SU-DHL-6 (cell line): Measurements from ENCODE around the gene MYH8.

Experiments used
- H2AFZ ChIP-seq: fragments of 200-600 bp; sonication (generic); 2 replicates; pipeline ENCODE4 v1.6.1; 2014; ENCODE audit warnings: low read depth, mild to moderate bottlenecking, moderate library complexity, mixed read lengths, antibody characterized with exemption, low read length; ENCODE audit not compliant: severe bottlenecking
- H3F3A ChIP-seq: fragments of 200-600 bp; shearing (Covaris generic); 2 replicates; pipeline ENCODE4 v1.6.0; 2016; ENCODE audit warnings: antibody characterized with exemption, mild to moderate bottlenecking; ENCODE audit not compliant: insufficient read depth
- H3K27ac ChIP-seq: fragments of 200-600 bp; sonication (generic); 2 replicates; pipeline ENCODE4 v1.5.1; 2016; ENCODE audit warnings: low read depth, mild to moderate bottlenecking, low read length, moderate library complexity, mixed read lengths
- H3K27me3 ChIP-seq: fragments of 200-600 bp; sonication (generic), shearing (Covaris generic); 2 replicates; pipeline ENCODE4 v1.6.0; 2014; ENCODE audit warnings: mild to moderate bottlenecking, low read length
- H3K36me3 ChIP-seq: fragments of 200-600 bp; sonication (generic); 2 replicates; pipeline ENCODE4 v1.6.1; 2014; ENCODE audit warnings: mild to moderate bottlenecking, low read length, mixed read lengths
- H3K4me2 ChIP-seq: fragments of 300-600, 200-600 bp; shearing (Covaris generic), sonication (generic); 2 replicates; pipeline ENCODE4 v1.6.0; 2014; ENCODE audit warnings: low read length, low read depth, mild to moderate bottlenecking; ENCODE audit not compliant: poor library complexity, severe bottlenecking
- H3K4me3 ChIP-seq: fragments of 200-600 bp; sonication (generic); 2 replicates; pipeline ENCODE4 v1.5.1; 2014; ENCODE audit warnings: antibody characterized with exemption, low read length, mild to moderate bottlenecking, mixed read lengths; ENCODE audit not compliant: insufficient read depth, poor library complexity, severe bottlenecking
- H3K79me2 ChIP-seq: fragments of 200-600 bp; sonication (generic); 2 replicates; pipeline ENCODE4 v1.6.1; 2014; ENCODE audit warnings: mild to moderate bottlenecking, low read length, moderate library complexity; ENCODE audit not compliant: insufficient read depth
- H3K9ac ChIP-seq: fragments of 200-600 bp; sonication (generic); 2 replicates; pipeline ENCODE4 v1.7.0; 2014; ENCODE audit warnings: mild to moderate bottlenecking, low read length
- H3K9me2 ChIP-seq: fragments of 200-600 bp; sonication (generic); replicated peaks from 2 replicates; pipeline ENCODE4 v1.6.1; 2014; ENCODE audit warnings: low read length; ENCODE audit not compliant: insufficient read depth
- H3K9me3 ChIP-seq: fragments of 200-600 bp; sonication (generic); 2 replicates; pipeline ENCODE4 v1.6.1; 2014; ENCODE audit warnings: low read length, mixed read lengths; ENCODE audit not compliant: insufficient read depth
- H4K20me1 ChIP-seq: fragments of 200-600 bp; sonication (generic); 2 replicates; pipeline ENCODE4 v1.6.1; 2014; ENCODE audit warnings: low read depth, mild to moderate bottlenecking, antibody characterized with exemption, low read length, moderate library complexity, mixed read lengths
- CTCF ChIP-seq: fragments of 200-600 bp; sonication (generic); IDR thresholded peaks from one replicate; pipeline ENCODE4 v1.5.1; 2017; ENCODE audit warnings: antibody characterized with exemption, mild to moderate bottlenecking, low read length, moderate library complexity; ENCODE audit not compliant: insufficient read depth, poor library complexity, severe bottlenecking
- EZH2phosphoT487 ChIP-seq: fragments of 200-600 bp; sonication (generic), shearing (Covaris generic); conservative IDR thresholded peaks from 2 replicates; pipeline ENCODE4 v1.6.1; 2018; ENCODE audit warnings: mild to moderate bottlenecking, antibody characterized with exemption, low read length, moderate library complexity, mixed read lengths

Gene MYH8

GRCh38 chr17:10380631-10381408 lies 40.9 kb downstream of the MYH8 start:
- no peak overlapping the region for H3K4me2 ChIP-seq
- H3K27me3 ChIP-seq: no peaks in the 10 kb centered on the region
- H3K9ac ChIP-seq: no peak overlapping the region
- no peak overlapping the region for H3K27ac ChIP-seq
- no peaks in the 10 kb centered on the region for H4K20me1 ChIP-seq
- no peaks in the 10 kb centered on the region for H3F3A ChIP-seq
- no peaks in the 10 kb centered on the region for H3K9me3 ChIP-seq
- no peak for TF ChIP-seq CTCF
- no peak for TF ChIP-seq EZH2phosphoT487
- no peaks in the 10 kb centered on the region for H3K79me2 ChIP-seq
- no peak overlapping the region for H3K4me3 ChIP-seq
- H3K9me2 ChIP-seq: no peaks in the 10 kb centered on the region
- H3K36me3 ChIP-seq: no peaks in the 10 kb centered on the region
- H2AFZ ChIP-seq: no peak overlapping the region

- no peak within 1 kb of the TSS for H3K4me3 ChIP-seq
- H3K9ac ChIP-seq: no peak within 1 kb of the TSS
- no peaks in the 10 kb centered on the region for H3K9me3 ChIP-seq
- H4K20me1 ChIP-seq: no peaks in the 10 kb centered on the region
- no peak within 1 kb of the TSS for H3K4me2 ChIP-seq
- no peak for TF ChIP-seq CTCF
- no peak for TF ChIP-seq EZH2phosphoT487
- H3K27ac ChIP-seq: no peak within 1 kb of the TSS
- H3K27me3 ChIP-seq: no peaks in the 10 kb centered on the region
- H3K79me2 ChIP-seq: no peaks in the 10 kb centered on the region
- H3F3A ChIP-seq: no peaks in the 10 kb centered on the region
- H3K9me2 ChIP-seq: no peaks in the 10 kb centered on the region
- no peaks in the 10 kb centered on the region for H3K36me3 ChIP-seq
- no peak within 1 kb of the TSS for H2AFZ ChIP-seq
Measured at GRCh38 chr17:10372906-10373305, 48.8 kb downstream of the MYH8 start, which contains the start of gene MYH13. Gene MYH13 (minus strand): TSS chr17:10373006. CDS start chr17:10364530, 8,476 bp downstream.

GRCh38 chr17:10370016-10370608 lies 51.6 kb downstream of the MYH8 start:
- TF ChIP-seq EZH2phosphoT487: no peak
- TF ChIP-seq CTCF: no peak
- no peak overlapping the region for H3K27ac ChIP-seq
- H3K27me3 ChIP-seq: no peaks in the 10 kb centered on the region
- no peaks in the 10 kb centered on the region for H3K79me2 ChIP-seq
- H3K36me3 ChIP-seq: no peaks in the 10 kb centered on the region
- no peaks in the 10 kb centered on the region for H3K9me3 ChIP-seq
- H3K4me2 ChIP-seq: no peak overlapping the region
- no peak overlapping the region for H2AFZ ChIP-seq
- H3K9me2 ChIP-seq: no peaks in the 10 kb centered on the region
- no peak overlapping the region for H3K4me3 ChIP-seq
- H3F3A ChIP-seq: no peaks in the 10 kb centered on the region
- no peak overlapping the region for H3K9ac ChIP-seq
- H4K20me1 ChIP-seq: no peaks in the 10 kb centered on the region
